Uterus (tissue), 2 donors: ENCODE results near the gene TAS2R5.

Experiments
- POLR2A ChIP-seq, 2 donors: fragments of 450-650 bp; IDR thresholded peaks; one replicate each; pipeline ENCODE4 v1.6.1; 2016; ENCODE audit warnings: antibody characterized with exemption in 2 of 2, mild to moderate bottlenecking in 1 of 2, moderate library complexity in 1 of 2
- TF ChIP-seq, protein P1 (sequence below), 4 experiments: fragments of 200-600 bp in 2 of 4; fragments of 450-650 bp in 2 of 4; sonication (generic) in 2 of 4; IDR thresholded peaks; one replicate each; pipeline ENCODE4 v1.5.1; 2016 to 2019; ENCODE audit warnings: antibody characterized with exemption in 4 of 4, mild to moderate bottlenecking in 2 of 4, moderate library complexity in 1 of 4

DNA sequence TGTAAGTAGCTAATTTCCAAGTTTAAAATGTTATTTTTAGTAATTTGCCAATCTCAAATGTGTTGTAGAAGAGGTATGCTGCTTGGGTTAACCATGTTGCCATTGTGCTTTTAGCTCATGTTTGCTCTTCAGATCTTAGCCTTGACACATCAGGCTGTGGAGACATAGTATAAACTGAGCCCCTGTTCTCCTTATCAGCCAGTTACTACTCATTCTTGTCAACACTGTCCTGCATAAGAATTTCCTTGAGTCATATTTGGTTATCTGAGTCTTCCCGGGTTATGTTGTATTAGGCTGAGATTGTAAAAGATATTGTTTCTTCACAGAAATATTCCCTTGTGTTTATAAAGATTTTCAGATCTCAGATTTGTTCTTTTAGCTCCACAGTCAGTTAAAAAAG is 47.8 kb upstream of the TAS2R5 start:
- TF ChIP-seq, protein P1, sequence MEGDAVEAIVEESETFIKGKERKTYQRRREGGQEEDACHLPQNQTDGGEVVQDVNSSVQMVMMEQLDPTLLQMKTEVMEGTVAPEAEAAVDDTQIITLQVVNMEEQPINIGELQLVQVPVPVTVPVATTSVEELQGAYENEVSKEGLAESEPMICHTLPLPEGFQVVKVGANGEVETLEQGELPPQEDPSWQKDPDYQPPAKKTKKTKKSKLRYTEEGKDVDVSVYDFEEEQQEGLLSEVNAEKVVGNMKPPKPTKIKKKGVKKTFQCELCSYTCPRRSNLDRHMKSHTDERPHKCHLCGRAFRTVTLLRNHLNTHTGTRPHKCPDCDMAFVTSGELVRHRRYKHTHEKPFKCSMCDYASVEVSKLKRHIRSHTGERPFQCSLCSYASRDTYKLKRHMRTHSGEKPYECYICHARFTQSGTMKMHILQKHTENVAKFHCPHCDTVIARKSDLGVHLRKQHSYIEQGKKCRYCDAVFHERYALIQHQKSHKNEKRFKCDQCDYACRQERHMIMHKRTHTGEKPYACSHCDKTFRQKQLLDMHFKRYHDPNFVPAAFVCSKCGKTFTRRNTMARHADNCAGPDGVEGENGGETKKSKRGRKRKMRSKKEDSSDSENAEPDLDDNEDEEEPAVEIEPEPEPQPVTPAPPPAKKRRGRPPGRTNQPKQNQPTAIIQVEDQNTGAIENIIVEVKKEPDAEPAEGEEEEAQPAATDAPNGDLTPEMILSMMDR (IDR thresholded peaks at IDR 0.05) = no peak
- TF ChIP-seq POLR2A (IDR thresholded peaks at IDR 0.05) = no peak
